CD4-positive, alpha-beta T cell treated with Interferon gamma for 1 hour (primary cell): ENCODE data around the gene MAP3K15.

Experiments used
- DNase-seq: peaks from one replicate; pipeline ENCODE4 v3.0.0-alpha.2; 2020

MAP3K15 gene

GRCh38 chrX:19388741-19389140 is 126.6 kb downstream of the MAP3K15 start:
- no peak for DNase-seq

GRCh38 chrX:19388064-19388679 is 127.1 kb downstream of the MAP3K15 start:
- DNase-seq, result no peak

GRCh38 chrX:19386679-19387078 is 128.6 kb downstream of the MAP3K15 start:
- DNase-seq, result no peak

GRCh38 chrX:19382555-19383145 is 132.7 kb downstream of the MAP3K15 start:
- DNase-seq, result no peak

- DNase-seq, result no peak
Observed at GRCh38 chrX:19381326-19381725, 134.0 kb downstream of the MAP3K15 start.

GRCh38 chrX:19377799-19378198 is 137.5 kb downstream of the MAP3K15 start:
- DNase-seq, result no peak

GRCh38 chrX:19375546-19375945 is 139.8 kb downstream of the MAP3K15 start:
- DNase-seq, result no peak

- no peak for DNase-seq
Observed at GRCh38 chrX:19373351-19373891, 141.9 kb downstream of the MAP3K15 start.

- DNase-seq, result no peak
Observed at GRCh38 chrX:19372547-19373331, 142.6 kb downstream of the MAP3K15 start.

GRCh38 chrX:19372170-19372546 is 143.2 kb downstream of the MAP3K15 start:
- peak; percentile 57 for DNase-seq

- no peak for DNase-seq
Observed at GRCh38 chrX:19370061-19370460, 145.2 kb downstream of the MAP3K15 start.

GRCh38 chrX:19368576-19368975 is 146.7 kb downstream of the MAP3K15 start:
- DNase-seq, result no peak

GRCh38 chrX:19361701-19362100 is 153.6 kb downstream of the MAP3K15 start:
- DNase-seq, result no peak

GRCh38 chrX:19360903-19361302 is 154.4 kb downstream of the MAP3K15 start:
- DNase-seq, result no peak

GRCh38 chrX:19358521-19358920 is 156.8 kb downstream of the MAP3K15 start:
- no peak for DNase-seq

GRCh38 chrX:19354625-19355024 is 160.7 kb downstream of the MAP3K15 start:
- DNase-seq, result no peak

GRCh38 chrX:19350941-19351384 is 164.3 kb downstream of the MAP3K15 start:
- DNase-seq, result no peak

GRCh38 chrX:19349264-19349663 is 166.0 kb downstream of the MAP3K15 start:
- DNase-seq, result no peak

GRCh38 chrX:19347916-19348315 is 167.4 kb downstream of the MAP3K15 start:
- no peak for DNase-seq

- no peak for DNase-seq
Observed at GRCh38 chrX:19344661-19345060, 170.6 kb downstream of the MAP3K15 start.

GRCh38 chrX:19343535-19344408 is 171.5 kb downstream of the MAP3K15 start, which contains the start of gene PDHA1:
PDHA1 (plus strand) TSS chrX:19343927; CDS start chrX:19344038, 111 bp downstream.
- DNase-seq, result peak; percentile 91

GRCh38 chrX:19343085-19343534 is 172.2 kb downstream of the MAP3K15 start:
- no peak for DNase-seq
